Fibroblast of skin of right quadriceps (primary cell): Measurements from ENCODE around the gene MUC22.
A peak's percentile ranks its signal among the peaks of the same experiment; 100 is the strongest.
"Not testable (repeated sequence)": the region's sequence is repeated elsewhere in the genome, so short reads cannot be mapped to it uniquely, and the experiment has no call there.

Experiments used
- DNase-seq: peaks from one replicate; pipeline ENCODE4 v3.0.0-alpha.2; 2013

Gene MUC22

GRCh38 chr6:31010393-31011060 lies at the start of gene MUC22:
Gene MUC22, plus strand, starts transcription at chr6:31010474. Its CDS starts 233 bp downstream, at chr6:31010707.
- peak; percentile 62 for DNase-seq

- DNase-seq: no peak
Observed at GRCh38 chr6:30960907-30961673, 49.2 kb upstream of the MUC22 start.

- no peak for DNase-seq
Observed at GRCh38 chr6:30962716-30963115, 47.6 kb upstream of the MUC22 start.

GRCh38 chr6:30963641-30964040 lies 46.6 kb upstream of the MUC22 start:
- DNase-seq: no peak

GRCh38 chr6:30964075-30964474 lies 46.2 kb upstream of the MUC22 start:
- DNase-seq: no peak

- no peak for DNase-seq
Observed at GRCh38 chr6:30965140-30965601, 45.1 kb upstream of the MUC22 start.

GRCh38 chr6:30966154-30966553 lies 44.1 kb upstream of the MUC22 start:
- DNase-seq: no peak

- DNase-seq: not testable (repeated sequence)
Observed at GRCh38 chr6:30969171-30969570, 41.1 kb upstream of the MUC22 start.

- DNase-seq: no peak
Observed at GRCh38 chr6:30970946-30971345, 39.3 kb upstream of the MUC22 start.

- no peak for DNase-seq
Observed at GRCh38 chr6:30972816-30973215, 37.5 kb upstream of the MUC22 start.

- no peak for DNase-seq
Observed at GRCh38 chr6:30974490-30975252, 35.6 kb upstream of the MUC22 start.

GRCh38 chr6:30979141-30979540 lies 31.1 kb upstream of the MUC22 start:
- peak; percentile 44 for DNase-seq

GRCh38 chr6:30979690-30980089 lies 30.6 kb upstream of the MUC22 start:
- no peak for DNase-seq

- DNase-seq: peak; percentile 79
Observed at GRCh38 chr6:30981942-30982772, 28.1 kb upstream of the MUC22 start.

GRCh38 chr6:30983439-30983838 lies 26.8 kb upstream of the MUC22 start, which contains the start of gene MUC21:
Gene MUC21, plus strand, starts transcription at chr6:30983718. Its CDS starts 241 bp downstream, at chr6:30983959.
- DNase-seq: no peak

- no peak for DNase-seq
Observed at GRCh38 chr6:30985490-30985889, 24.8 kb upstream of the MUC22 start.

GRCh38 chr6:30987304-30987703 lies 23.0 kb upstream of the MUC22 start:
- DNase-seq: no peak

- no peak for DNase-seq
Observed at GRCh38 chr6:30988209-30988825, 22.0 kb upstream of the MUC22 start.

- no peak for DNase-seq
Observed at GRCh38 chr6:30990422-30991086, 19.7 kb upstream of the MUC22 start.

- DNase-seq: no peak
Observed at GRCh38 chr6:30991891-30992290, 18.4 kb upstream of the MUC22 start.

GRCh38 chr6:30997301-30997700 lies 13.0 kb upstream of the MUC22 start:
- DNase-seq: no peak
